Liver (tissue), 9 donors: ENCODE results near the gene MALRD1. TPM values are rescaled to one million over a fixed set of nuclear protein-coding genes. Genes with fewer than 3 reads are reported as not detected.

Experiments used
- DNase-seq: peaks from one replicate; pipeline ENCODE4 v3.0.0-alpha.2; 2017; ENCODE audit warnings: low spot score
- H3K27ac ChIP-seq, 2 donors: one replicate each; pipeline ENCODE4 v1.7.0; 2013; ENCODE audit warnings: inconsistent platforms in 2 of 2, low read length in 2 of 2, control low read depth in 1 of 2, low read depth in 1 of 2, mild to moderate bottlenecking in 1 of 2
- H3K27me3 ChIP-seq, 4 donors: one replicate each; pipeline versions ENCODE4 v1.6.1 to v1.7.0; 2013; ENCODE audit warnings: low read length in 3 of 4, inconsistent platforms in 1 of 4, mild to moderate bottlenecking in 1 of 4, moderate library complexity in 1 of 4; ENCODE audit not compliant: control insufficient read depth in 4 of 4, insufficient read depth in 4 of 4
- H3K36me3 ChIP-seq, 4 donors: one replicate each; pipeline versions ENCODE4 v1.6.1 to v1.7.0; 2013; ENCODE audit warnings: low read length in 3 of 4, mild to moderate bottlenecking in 3 of 4, low read depth in 1 of 4, moderate library complexity in 1 of 4; ENCODE audit not compliant: control insufficient read depth in 4 of 4, insufficient read depth in 3 of 4
- H3K4me1 ChIP-seq, 4 donors: one replicate each; pipeline versions ENCODE4 v1.6.1 to v1.7.0; 2013; ENCODE audit warnings: low read length in 3 of 4, mild to moderate bottlenecking in 3 of 4, moderate library complexity in 1 of 4; ENCODE audit not compliant: control insufficient read depth in 4 of 4, insufficient read depth in 4 of 4
- H3K4me3 ChIP-seq, 3 donors: one replicate each; pipeline versions ENCODE4 v1.6.1 to v1.7.0; 2013; ENCODE audit warnings: low read length in 3 of 3, control low read depth in 1 of 3, low read depth in 1 of 3, mild to moderate bottlenecking in 1 of 3
- H3K9ac ChIP-seq, 2 donors: one replicate each; pipeline ENCODE4 v1.7.0; 2013; ENCODE audit warnings: low read length in 2 of 2, mild to moderate bottlenecking in 2 of 2, moderate library complexity in 2 of 2, control low read depth in 1 of 2, low read depth in 1 of 2
- H3K9me3 ChIP-seq, 4 donors: one replicate each; pipeline versions ENCODE4 v1.6.1 to v1.7.0; 2013; ENCODE audit warnings: low read length in 3 of 4; ENCODE audit not compliant: control insufficient read depth in 4 of 4
- ATF3 ChIP-seq: IDR thresholded peaks from 2 replicates; pipeline ENCODE4 v1.6.1; 2016; ENCODE audit warnings: antibody characterized with exemption
- EGR1 ChIP-seq, 2 donors: IDR thresholded peaks; 2 replicates each; pipeline ENCODE4 v1.6.1; 2016 to 2018; ENCODE audit warnings: antibody characterized with exemption in 2 of 2, low read depth in 2 of 2
- FOXA1 ChIP-seq: IDR thresholded peaks from 2 replicates; pipeline ENCODE4 v1.6.1; 2016; ENCODE audit warnings: antibody characterized with exemption
- FOXA2 ChIP-seq: IDR thresholded peaks from 2 replicates; pipeline ENCODE4 v1.6.1; 2016; ENCODE audit warnings: antibody characterized with exemption
- HNF4A ChIP-seq, 2 donors: conservative IDR thresholded peaks; 2 replicates each; pipeline ENCODE4 v1.6.1; 2016; ENCODE audit warnings: antibody characterized with exemption in 2 of 2, mild to moderate bottlenecking in 2 of 2
- JUND ChIP-seq, 2 donors: IDR thresholded peaks; 2 replicates each; pipeline ENCODE4 v1.6.1; 2016; ENCODE audit warnings: antibody characterized with exemption in 2 of 2
- MAX ChIP-seq: IDR thresholded peaks from 2 replicates; pipeline ENCODE4 v1.6.1; 2016; ENCODE audit warnings: antibody characterized with exemption
- NR2F2 ChIP-seq: IDR thresholded peaks from 2 replicates; pipeline ENCODE4 v1.6.1; 2016; ENCODE audit warnings: antibody characterized with exemption
- RAD21 ChIP-seq, 2 donors: IDR thresholded peaks; 2 replicates each; pipeline ENCODE4 v1.6.1; 2016; ENCODE audit warnings: antibody characterized with exemption in 2 of 2, mild to moderate bottlenecking in 2 of 2
- RXRA ChIP-seq, 2 donors: IDR thresholded peaks; 2 replicates each; pipeline ENCODE4 v1.6.1; 2017 to 2018; ENCODE audit warnings: antibody characterized with exemption in 2 of 2, mild to moderate bottlenecking in 1 of 2
- SP1 ChIP-seq: IDR thresholded peaks from 2 replicates; pipeline ENCODE4 v1.6.1; 2018; ENCODE audit warnings: antibody characterized with exemption, mild to moderate bottlenecking
- TAF1 ChIP-seq: conservative IDR thresholded peaks from 2 replicates; pipeline ENCODE4 v1.6.1; 2016; ENCODE audit warnings: antibody characterized with exemption, mild to moderate bottlenecking
- YY1 ChIP-seq: IDR thresholded peaks from 2 replicates; pipeline ENCODE4 v1.6.1; 2016; ENCODE audit warnings: antibody characterized with exemption, mild to moderate bottlenecking
- WGBS: extraction: QIAGEN DNeasy Blood & Tissue Kit; methylation state at CpG from one replicate; pipeline ENCODE4 v1.1.7; 2013; 5-methylcytosine and 5-hydroxymethylcytosine counted together
- polyA plus RNA-seq, 2 donors: library from polyadenylated mRNA; stranded (reverse) in 1 of 2; unstranded in 1 of 2; fragments of 200-250 nt in 1 of 2; fragments of >200 nt in 1 of 2; fragmentation: Nextera tagmentation in 1 of 2; extraction: Ambion mirVana in 1 of 2; gene quantifications; one replicate each; pipeline versions ENCODE4 v1.2.1 to v1.2.3, GENCODE V29; 2013 to 2015
- total RNA-seq, 2 donors: library from RNA; depleted of rRNA; stranded (reverse); fragments of >200 nt; gene quantifications; one replicate each; pipeline ENCODE4 v1.2.3, GENCODE V29; 2014
- TF ChIP-seq, protein P1 (sequence below): fragments of 150-350 bp; IDR thresholded peaks from 2 replicates; pipeline ENCODE4 v1.5.1; 2017; ENCODE audit warnings: improper control_type of control experiment, low read depth, low read length; ENCODE audit not compliant: missing input control
- TF ChIP-seq, protein P2 (sequence below): IDR thresholded peaks from 2 replicates; pipeline ENCODE4 v1.6.1; 2016; ENCODE audit warnings: antibody characterized with exemption
- TF ChIP-seq, protein P3 (sequence below): IDR thresholded peaks from 2 replicates; pipeline ENCODE4 v1.6.1; 2016; ENCODE audit warnings: antibody characterized with exemption, mild to moderate bottlenecking
- donor health status: healthy.
- donor health status: healthy.
- donor health status: healthy.
- donor health status: healthy.
- donor health status: healthy.

The MALRD1 gene
- total and polyA plus RNA-seq, 4 donors, result 0.37 to 0.59 TPM; not detected in 2

GRCh38 chr10:19046679-19047078 lies 1.9 kb upstream of the MALRD1 start:
- no peaks in the 10 kb centered on the region for H3K9me3 ChIP-seq
- H3K27me3 ChIP-seq, result no peaks in the 10 kb centered on the region
- H3K36me3 ChIP-seq, result no peaks in the 10 kb centered on the region
- H3K27ac ChIP-seq, result no peak overlapping the region
- no peak overlapping the region for H3K4me3 ChIP-seq
- H3K9ac ChIP-seq, result no peak overlapping the region
- DNase-seq, result no peak
- WGBS, result 41% methylated on average over 1 of the region's 1 CpG
- no peaks in the 10 kb centered on the region for H3K4me1 ChIP-seq
- TF ChIP-seq FOXA1, result no peak
- no peak for TF ChIP-seq TAF1
- no peak for TF ChIP-seq RAD21 (IDR thresholded peaks at IDR 0.05)
- TF ChIP-seq, protein P1, sequence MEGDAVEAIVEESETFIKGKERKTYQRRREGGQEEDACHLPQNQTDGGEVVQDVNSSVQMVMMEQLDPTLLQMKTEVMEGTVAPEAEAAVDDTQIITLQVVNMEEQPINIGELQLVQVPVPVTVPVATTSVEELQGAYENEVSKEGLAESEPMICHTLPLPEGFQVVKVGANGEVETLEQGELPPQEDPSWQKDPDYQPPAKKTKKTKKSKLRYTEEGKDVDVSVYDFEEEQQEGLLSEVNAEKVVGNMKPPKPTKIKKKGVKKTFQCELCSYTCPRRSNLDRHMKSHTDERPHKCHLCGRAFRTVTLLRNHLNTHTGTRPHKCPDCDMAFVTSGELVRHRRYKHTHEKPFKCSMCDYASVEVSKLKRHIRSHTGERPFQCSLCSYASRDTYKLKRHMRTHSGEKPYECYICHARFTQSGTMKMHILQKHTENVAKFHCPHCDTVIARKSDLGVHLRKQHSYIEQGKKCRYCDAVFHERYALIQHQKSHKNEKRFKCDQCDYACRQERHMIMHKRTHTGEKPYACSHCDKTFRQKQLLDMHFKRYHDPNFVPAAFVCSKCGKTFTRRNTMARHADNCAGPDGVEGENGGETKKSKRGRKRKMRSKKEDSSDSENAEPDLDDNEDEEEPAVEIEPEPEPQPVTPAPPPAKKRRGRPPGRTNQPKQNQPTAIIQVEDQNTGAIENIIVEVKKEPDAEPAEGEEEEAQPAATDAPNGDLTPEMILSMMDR, result no peak
- TF ChIP-seq YY1, result no peak
- no peak for TF ChIP-seq RXRA (IDR thresholded peaks at IDR 0.05)
- TF ChIP-seq HNF4A (conservative IDR thresholded peaks at IDR 0.05), result no peak
- TF ChIP-seq FOXA2, result no peak
- no peak for TF ChIP-seq JUND (IDR thresholded peaks at IDR 0.05)
- no peak for TF ChIP-seq SP1
- TF ChIP-seq NR2F2, result no peak
- TF ChIP-seq, protein P2, sequence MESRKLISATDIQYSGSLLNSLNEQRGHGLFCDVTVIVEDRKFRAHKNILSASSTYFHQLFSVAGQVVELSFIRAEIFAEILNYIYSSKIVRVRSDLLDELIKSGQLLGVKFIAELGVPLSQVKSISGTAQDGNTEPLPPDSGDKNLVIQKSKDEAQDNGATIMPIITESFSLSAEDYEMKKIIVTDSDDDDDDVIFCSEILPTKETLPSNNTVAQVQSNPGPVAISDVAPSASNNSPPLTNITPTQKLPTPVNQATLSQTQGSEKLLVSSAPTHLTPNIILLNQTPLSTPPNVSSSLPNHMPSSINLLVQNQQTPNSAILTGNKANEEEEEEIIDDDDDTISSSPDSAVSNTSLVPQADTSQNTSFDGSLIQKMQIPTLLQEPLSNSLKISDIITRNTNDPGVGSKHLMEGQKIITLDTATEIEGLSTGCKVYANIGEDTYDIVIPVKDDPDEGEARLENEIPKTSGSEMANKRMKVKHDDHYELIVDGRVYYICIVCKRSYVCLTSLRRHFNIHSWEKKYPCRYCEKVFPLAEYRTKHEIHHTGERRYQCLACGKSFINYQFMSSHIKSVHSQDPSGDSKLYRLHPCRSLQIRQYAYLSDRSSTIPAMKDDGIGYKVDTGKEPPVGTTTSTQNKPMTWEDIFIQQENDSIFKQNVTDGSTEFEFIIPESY, result no peak
- no peak for TF ChIP-seq MAX

DNA sequence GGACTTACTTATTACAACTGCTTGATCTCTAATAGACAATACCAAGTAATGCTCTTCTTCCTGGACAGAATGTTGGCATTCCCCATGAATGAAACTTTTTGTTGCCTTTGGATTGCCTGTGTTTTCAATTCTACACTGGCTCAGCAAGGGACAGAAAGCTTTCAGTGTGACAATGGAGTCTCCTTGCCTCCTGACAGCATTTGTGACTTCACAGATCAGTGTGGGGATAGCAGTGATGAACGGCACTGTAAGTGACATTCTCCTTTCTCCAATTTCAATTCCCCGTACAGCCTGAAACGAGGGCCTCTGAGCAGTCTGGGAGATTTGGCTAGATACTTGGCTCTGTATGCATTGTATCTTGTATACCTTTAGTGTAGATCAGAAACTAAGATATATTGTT lies 290 bp downstream of the MALRD1 start:
- Histone ChIP-seq H3K9ac (no peak overlapping the region), H3K4me1 (no peaks in the 10 kb centered on the region), H3K27ac (no peak overlapping the region), H3K4me3 (no peak overlapping the region), H3K9me3 (no peaks in the 10 kb centered on the region), H3K27me3 (no peaks in the 10 kb centered on the region), H3K36me3 (no peaks in the 10 kb centered on the region)
- DNase-seq, result no peak
- no peak for TF ChIP-seq FOXA2
- TF ChIP-seq MAX, result no peak
- no peak for TF ChIP-seq RAD21 (IDR thresholded peaks at IDR 0.05)
- TF ChIP-seq, protein P1, result no peak
- no peak for TF ChIP-seq SP1
- TF ChIP-seq, protein P3, sequence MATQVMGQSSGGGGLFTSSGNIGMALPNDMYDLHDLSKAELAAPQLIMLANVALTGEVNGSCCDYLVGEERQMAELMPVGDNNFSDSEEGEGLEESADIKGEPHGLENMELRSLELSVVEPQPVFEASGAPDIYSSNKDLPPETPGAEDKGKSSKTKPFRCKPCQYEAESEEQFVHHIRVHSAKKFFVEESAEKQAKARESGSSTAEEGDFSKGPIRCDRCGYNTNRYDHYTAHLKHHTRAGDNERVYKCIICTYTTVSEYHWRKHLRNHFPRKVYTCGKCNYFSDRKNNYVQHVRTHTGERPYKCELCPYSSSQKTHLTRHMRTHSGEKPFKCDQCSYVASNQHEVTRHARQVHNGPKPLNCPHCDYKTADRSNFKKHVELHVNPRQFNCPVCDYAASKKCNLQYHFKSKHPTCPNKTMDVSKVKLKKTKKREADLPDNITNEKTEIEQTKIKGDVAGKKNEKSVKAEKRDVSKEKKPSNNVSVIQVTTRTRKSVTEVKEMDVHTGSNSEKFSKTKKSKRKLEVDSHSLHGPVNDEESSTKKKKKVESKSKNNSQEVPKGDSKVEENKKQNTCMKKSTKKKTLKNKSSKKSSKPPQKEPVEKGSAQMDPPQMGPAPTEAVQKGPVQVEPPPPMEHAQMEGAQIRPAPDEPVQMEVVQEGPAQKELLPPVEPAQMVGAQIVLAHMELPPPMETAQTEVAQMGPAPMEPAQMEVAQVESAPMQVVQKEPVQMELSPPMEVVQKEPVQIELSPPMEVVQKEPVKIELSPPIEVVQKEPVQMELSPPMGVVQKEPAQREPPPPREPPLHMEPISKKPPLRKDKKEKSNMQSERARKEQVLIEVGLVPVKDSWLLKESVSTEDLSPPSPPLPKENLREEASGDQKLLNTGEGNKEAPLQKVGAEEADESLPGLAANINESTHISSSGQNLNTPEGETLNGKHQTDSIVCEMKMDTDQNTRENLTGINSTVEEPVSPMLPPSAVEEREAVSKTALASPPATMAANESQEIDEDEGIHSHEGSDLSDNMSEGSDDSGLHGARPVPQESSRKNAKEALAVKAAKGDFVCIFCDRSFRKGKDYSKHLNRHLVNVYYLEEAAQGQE, result no peak
- TF ChIP-seq YY1, result no peak
- TF ChIP-seq EGR1 (IDR thresholded peaks at IDR 0.05; ENCODE audit: low read depth in 2 of 2), result no peak
- no peak for TF ChIP-seq TAF1
- TF ChIP-seq, protein P2, result no peak
- no peak for TF ChIP-seq ATF3
- no peak for TF ChIP-seq RXRA (IDR thresholded peaks at IDR 0.05)
- WGBS, result 35% methylated on average over 3 of the region's 3 CpGs
